ENCODE data around the gene GDPD5.

GRCh38 chr11:75547177-75547576 lies 21.4 kb upstream of the GDPD5 start:
- TF ChIP-seq POLR2A (IDR thresholded peaks at IDR 0.05), result no peak
- TF ChIP-seq, protein P1, sequence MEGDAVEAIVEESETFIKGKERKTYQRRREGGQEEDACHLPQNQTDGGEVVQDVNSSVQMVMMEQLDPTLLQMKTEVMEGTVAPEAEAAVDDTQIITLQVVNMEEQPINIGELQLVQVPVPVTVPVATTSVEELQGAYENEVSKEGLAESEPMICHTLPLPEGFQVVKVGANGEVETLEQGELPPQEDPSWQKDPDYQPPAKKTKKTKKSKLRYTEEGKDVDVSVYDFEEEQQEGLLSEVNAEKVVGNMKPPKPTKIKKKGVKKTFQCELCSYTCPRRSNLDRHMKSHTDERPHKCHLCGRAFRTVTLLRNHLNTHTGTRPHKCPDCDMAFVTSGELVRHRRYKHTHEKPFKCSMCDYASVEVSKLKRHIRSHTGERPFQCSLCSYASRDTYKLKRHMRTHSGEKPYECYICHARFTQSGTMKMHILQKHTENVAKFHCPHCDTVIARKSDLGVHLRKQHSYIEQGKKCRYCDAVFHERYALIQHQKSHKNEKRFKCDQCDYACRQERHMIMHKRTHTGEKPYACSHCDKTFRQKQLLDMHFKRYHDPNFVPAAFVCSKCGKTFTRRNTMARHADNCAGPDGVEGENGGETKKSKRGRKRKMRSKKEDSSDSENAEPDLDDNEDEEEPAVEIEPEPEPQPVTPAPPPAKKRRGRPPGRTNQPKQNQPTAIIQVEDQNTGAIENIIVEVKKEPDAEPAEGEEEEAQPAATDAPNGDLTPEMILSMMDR (IDR thresholded peaks at IDR 0.05), result no peak

Data from vagina (tissue), 2 donors.